GM10266 (cell line): ENCODE data around the gene EXD3.

Experiments
- DNase-seq: peaks from one replicate; pipeline ENCODE4 v3.0.0; 2012; ENCODE audit errors: extremely low spot score
- TF ChIP-seq, protein P1 (sequence below): IDR thresholded peaks from 2 replicates; pipeline ENCODE4 v1.5.1; 2012; ENCODE audit warnings: mild to moderate bottlenecking, low read depth; ENCODE audit not compliant: control insufficient read depth, insufficient read depth; ENCODE audit errors: missing control alignments

EXD3 gene

DNA sequence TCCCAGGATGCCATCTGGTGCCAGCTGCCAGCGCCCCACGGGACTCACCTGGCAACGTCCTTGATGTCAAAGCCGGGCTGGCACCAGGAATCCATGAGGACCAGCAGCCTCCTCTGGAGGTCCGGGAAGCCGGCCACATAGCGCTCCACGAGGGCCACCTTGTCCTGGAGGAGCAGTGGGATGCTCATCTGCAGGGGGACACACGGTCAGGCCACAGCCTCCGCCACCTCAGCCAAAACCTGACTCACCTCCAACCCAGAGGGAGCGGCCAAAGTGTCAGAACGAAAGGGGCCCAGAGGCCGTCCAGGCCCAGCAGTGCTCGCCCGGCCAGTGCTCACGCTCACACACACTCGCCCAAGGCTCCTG lies 56.5 kb downstream of the EXD3 start:
- DNase-seq: no peak
- TF ChIP-seq, protein P1, sequence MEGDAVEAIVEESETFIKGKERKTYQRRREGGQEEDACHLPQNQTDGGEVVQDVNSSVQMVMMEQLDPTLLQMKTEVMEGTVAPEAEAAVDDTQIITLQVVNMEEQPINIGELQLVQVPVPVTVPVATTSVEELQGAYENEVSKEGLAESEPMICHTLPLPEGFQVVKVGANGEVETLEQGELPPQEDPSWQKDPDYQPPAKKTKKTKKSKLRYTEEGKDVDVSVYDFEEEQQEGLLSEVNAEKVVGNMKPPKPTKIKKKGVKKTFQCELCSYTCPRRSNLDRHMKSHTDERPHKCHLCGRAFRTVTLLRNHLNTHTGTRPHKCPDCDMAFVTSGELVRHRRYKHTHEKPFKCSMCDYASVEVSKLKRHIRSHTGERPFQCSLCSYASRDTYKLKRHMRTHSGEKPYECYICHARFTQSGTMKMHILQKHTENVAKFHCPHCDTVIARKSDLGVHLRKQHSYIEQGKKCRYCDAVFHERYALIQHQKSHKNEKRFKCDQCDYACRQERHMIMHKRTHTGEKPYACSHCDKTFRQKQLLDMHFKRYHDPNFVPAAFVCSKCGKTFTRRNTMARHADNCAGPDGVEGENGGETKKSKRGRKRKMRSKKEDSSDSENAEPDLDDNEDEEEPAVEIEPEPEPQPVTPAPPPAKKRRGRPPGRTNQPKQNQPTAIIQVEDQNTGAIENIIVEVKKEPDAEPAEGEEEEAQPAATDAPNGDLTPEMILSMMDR: no peak

DNA sequence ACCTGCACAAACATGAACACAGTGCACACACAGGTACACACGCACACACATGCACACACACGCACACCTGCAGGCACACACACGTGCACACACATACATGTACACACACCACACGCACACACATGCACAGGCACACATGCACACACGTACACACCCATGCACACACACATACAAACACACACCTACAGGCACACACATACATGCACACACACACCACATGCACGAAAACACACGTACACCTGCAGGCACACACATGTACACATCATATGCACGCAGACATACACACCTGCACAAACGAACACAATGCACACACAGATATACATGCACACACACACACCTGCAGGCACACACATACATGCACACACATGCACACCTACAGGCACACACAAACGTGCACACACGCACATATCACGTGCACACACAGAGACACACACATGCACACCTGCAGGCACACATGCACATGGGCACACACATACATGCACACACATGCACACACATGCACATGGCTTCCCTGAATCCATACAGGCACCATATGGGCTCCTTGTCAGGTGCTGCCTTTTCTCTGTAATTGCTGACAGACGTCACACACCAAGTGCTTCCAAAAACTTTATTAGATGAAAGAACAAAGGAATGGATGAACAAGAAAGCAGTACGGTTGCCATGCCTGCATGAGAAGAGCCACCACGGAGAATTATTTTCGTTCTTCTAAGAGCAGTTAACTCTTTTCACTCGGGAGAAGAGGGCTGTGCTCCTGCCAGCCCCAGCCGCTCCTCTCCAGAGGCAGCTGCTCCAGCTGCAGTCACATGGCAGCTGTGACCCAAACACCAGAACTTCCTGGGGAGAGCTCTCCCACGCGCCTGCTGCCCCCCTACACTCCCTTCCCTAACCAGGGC lies 57.2 kb downstream of the EXD3 start:
- TF ChIP-seq, protein P1: no peak

DNA sequence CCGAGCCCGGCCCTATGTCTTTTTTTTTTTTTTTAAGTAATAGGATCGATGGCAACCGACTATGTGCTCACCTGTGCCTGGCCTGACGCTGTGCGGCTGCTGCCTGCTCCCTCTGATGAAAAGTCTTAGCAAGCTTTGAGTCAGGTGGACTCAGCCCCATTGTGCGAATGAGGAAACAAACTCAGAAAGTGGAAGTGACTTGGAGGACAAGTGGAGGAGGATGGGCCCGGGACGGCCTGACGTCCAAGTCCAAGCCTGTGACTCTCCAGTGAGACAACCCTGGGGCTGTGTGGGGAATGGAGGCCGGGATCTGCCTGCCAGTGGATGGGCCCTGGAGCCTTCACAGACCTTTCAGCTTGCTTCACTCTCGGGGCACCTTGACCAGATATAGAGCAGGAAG lies 57.9 kb downstream of the EXD3 start:
- TF ChIP-seq, protein P1: no peak
- DNase-seq: no peak

More for the DNA sequence above, 57.2 kb downstream of the EXD3 start:
- no peak for DNase-seq

DNA sequence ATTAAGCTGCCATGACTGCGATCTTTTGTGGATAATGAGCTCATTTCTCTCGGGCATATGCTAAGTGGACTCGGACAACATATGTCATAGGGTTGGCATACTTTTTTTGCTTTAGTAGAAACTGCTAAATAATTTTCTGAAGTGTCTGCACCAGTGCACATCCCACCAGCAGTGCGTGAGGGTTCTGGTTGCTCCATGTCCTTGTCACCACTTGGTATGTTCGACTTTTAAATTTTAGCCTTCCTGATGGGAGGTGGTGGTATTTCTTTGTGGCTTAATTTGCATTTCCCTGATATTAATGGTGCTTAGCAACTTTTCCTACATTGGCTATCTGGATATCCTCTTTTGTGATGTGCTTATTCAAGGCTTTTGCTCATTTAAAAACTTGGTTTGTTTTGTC lies 63.1 kb downstream of the EXD3 start:
- TF ChIP-seq, protein P1: no peak
- DNase-seq: no peak

DNA sequence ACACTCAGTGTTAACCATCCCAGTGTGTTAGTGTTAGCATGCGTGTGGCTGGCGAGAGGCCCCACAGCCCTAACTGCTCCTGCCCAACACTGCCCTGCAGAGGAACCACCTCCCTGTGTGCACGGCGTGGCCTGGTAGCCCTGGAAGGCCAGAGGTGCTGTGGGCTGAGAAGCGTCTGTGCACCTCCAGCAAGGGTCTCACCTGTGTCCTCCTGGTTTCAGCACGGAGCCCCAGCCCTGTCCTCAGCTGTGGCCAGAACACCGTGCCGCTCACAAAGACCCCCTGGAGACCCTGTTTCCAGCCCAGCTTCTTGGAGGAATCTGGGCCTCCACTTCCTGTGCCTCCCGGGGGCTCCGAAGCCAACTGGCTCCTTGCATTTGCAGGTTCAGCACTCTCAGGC lies 64.8 kb downstream of the EXD3 start:
- TF ChIP-seq, protein P1: no peak
- peak; percentile 6 for DNase-seq

DNA sequence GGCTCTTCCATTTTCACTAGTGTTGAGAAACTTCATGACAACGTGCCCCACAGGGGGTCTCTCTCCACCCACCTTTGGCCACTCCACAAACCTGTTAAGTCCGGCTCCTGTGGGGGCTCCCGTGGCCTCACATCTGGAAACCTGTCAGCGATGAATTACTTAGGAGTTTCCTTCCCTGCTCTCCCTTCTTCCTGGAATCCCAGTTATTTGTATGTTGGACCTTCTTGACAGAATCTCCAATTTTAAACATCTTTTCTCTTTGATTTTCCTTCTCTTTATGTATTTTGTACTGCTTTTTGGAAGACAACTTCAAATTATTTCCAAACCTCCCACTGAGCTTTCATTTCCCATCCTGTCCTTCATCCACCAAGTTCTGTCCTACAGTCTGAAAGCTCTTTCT lies 65.8 kb downstream of the EXD3 start:
- TF ChIP-seq, protein P1: no peak

DNA sequence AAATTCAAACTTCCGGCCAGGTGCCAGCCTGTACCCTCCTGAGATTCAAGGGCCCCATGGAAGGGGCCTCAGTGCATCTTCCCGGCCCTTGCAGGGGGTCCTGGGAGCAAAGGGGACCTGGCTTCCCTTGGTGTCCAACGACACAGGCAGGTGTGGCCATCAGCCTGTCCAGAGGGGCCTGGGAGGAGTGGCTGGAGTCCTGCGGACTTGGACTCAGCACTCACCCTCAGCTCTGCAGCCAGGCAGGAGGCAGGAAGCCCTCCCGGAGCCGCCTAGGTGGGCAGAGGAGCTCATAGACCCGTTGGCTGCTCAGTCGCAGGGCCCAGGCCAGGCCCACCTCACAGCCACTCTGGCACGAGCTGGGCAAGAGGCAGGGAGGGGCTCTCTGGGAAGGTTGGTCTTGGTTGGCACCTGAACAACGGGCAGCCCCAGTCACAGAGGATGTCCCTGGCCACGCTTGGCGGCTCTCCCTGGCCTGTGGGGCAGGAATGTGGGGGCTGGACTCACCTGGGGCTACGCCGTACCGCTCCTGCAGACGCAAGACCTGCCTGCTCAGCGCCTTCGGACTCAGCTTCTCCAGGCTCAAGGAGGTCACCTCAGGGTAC lies 67.1 kb downstream of the EXD3 start:
- TF ChIP-seq, protein P1: no peak
- peak; percentile 7 for DNase-seq

More for the DNA sequence above, 65.8 kb downstream of the EXD3 start:
- DNase-seq: peak; percentile 10
